Measurements from ENCODE around the gene CMTM8.

- TF ChIP-seq CTCF (IDR thresholded peaks at IDR 0.05; ENCODE audit: low read depth, low read length) (no peak), POLR2A (IDR thresholded peaks at IDR 0.05; ENCODE audit: extremely low read depth, insufficient read length) (no peak)
These were observed 115.9 kb downstream of the CMTM8 start for GRCh38 chr3:32354362-32354778.

Data from NB4 (cell line).